Panc1 (cell line): Measurements from ENCODE around the gene GAL.

Experiments
- CTCF ChIP-seq: fragments of 450-650 bp; IDR thresholded peaks from 2 replicates; pipeline ENCODE4 v1.5.1; 2017; ENCODE audit warnings: mild to moderate bottlenecking
- POLR2AphosphoS5 ChIP-seq: IDR thresholded peaks from 2 replicates; pipeline ENCODE4 v1.6.1; 2012; ENCODE audit warnings: mild to moderate bottlenecking, low read depth, low read length, moderate library complexity
- REST ChIP-seq, 2 experiments: IDR thresholded peaks; 2 replicates each; pipeline ENCODE4 v1.6.1; 2011 to 2012; ENCODE audit warnings: low read depth in 2 of 2, control low read depth in 1 of 2, low read length in 1 of 2, mild to moderate bottlenecking in 1 of 2, moderate library complexity in 1 of 2; ENCODE audit not compliant: insufficient read depth in 1 of 2
- SIN3A ChIP-seq: IDR thresholded peaks from 2 replicates; pipeline ENCODE4 v1.6.1; 2012; ENCODE audit warnings: low read depth, mild to moderate bottlenecking, low read length, moderate library complexity, borderline replicate concordance; ENCODE audit not compliant: insufficient read depth

GRCh38 chr11:68655806-68656205, 28.5 kb upstream of the GAL start:
- no peak for TF ChIP-seq CTCF
- no peak for TF ChIP-seq SIN3A
- no peak for TF ChIP-seq POLR2AphosphoS5
- no peak for TF ChIP-seq REST (IDR thresholded peaks at IDR 0.05; ENCODE audit: insufficient read depth in 1 of 2, low read depth in 2 of 2, low read length in 1 of 2)
